T-helper 1 cell treated with Interleukin-12 subunit alpha and Interleukin-12 subunit beta and Interleukin-4 antibody, amounts not matched to agents 30 μg/mL and 1 μg/mL, for 36 hours (primary cell): ENCODE results near the gene ERBB4.

ENCODE experiments used
- H3K27ac Mint-ChIP-seq: one replicate; pipeline ENCODE4 v1.8.0; 2021; ENCODE audit warnings: mild to moderate bottlenecking, mixed read lengths
- H3K27me3 Mint-ChIP-seq: one replicate; pipeline ENCODE4 v1.8.0; 2021; ENCODE audit warnings: low read depth, mixed read lengths
- H3K36me3 Mint-ChIP-seq: one replicate; pipeline ENCODE4 v1.8.0; 2021; ENCODE audit warnings: low read depth, mixed read lengths
- H3K4me1 Mint-ChIP-seq: one replicate; pipeline ENCODE4 v1.8.0; 2021; ENCODE audit warnings: low read depth, mixed read lengths
- H3K4me3 Mint-ChIP-seq: one replicate; pipeline ENCODE4 v1.8.0; 2021; ENCODE audit warnings: mild to moderate bottlenecking, moderate library complexity, mixed read lengths
- H3K9me3 Mint-ChIP-seq: one replicate; pipeline ENCODE4 v1.8.0; 2021; ENCODE audit warnings: mixed read lengths

The ERBB4 gene

GRCh38 chr2:212294816-212295215, 243.8 kb downstream of the ERBB4 start:
- Mint-ChIP-seq H3K4me1 (no peaks in the 10 kb centered on the region), H3K9me3 (no peaks in the 10 kb centered on the region), H3K36me3 (no peaks in the 10 kb centered on the region), H3K27ac (no peak overlapping the region), H3K4me3 (no peak overlapping the region), H3K27me3 (no peaks in the 10 kb centered on the region)

GRCh38 chr2:212289301-212289700, 249.3 kb downstream of the ERBB4 start:
- H3K27ac Mint-ChIP-seq = no peak overlapping the region
- no peak overlapping the region for H3K4me3 Mint-ChIP-seq
- no peaks in the 10 kb centered on the region for H3K4me1 Mint-ChIP-seq
- H3K36me3 Mint-ChIP-seq = no peaks in the 10 kb centered on the region
- H3K9me3 Mint-ChIP-seq = no peaks in the 10 kb centered on the region
- no peaks in the 10 kb centered on the region for H3K27me3 Mint-ChIP-seq

GRCh38 chr2:212288308-212288707, 250.3 kb downstream of the ERBB4 start:
- Mint-ChIP-seq H3K9me3 (no peaks in the 10 kb centered on the region), H3K27me3 (no peaks in the 10 kb centered on the region), H3K4me3 (no peak overlapping the region), H3K27ac (no peak overlapping the region), H3K4me1 (no peaks in the 10 kb centered on the region), H3K36me3 (no peaks in the 10 kb centered on the region)

DNA sequence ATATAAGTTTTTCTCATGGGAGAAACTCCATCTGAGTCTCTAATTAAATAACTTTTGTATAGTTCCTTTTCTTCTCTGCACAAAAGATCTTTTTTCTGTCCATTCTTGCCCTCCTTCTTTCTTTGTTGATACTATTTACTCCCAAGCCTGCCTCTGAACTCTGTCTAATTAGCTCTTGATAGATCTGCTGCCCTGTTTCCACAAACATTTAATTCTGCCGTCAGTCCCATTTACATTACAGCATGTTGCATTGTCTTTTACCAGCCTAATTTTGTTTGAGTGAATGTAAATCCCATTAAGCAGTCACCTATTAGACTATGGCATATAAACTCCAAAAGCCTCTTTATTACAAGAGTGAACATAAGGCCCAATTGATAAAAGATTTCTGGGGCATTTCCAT, 254.4 kb downstream of the ERBB4 start:
- no peak overlapping the region for H3K27ac Mint-ChIP-seq
- no peaks in the 10 kb centered on the region for H3K9me3 Mint-ChIP-seq
- H3K36me3 Mint-ChIP-seq = no peaks in the 10 kb centered on the region
- no peaks in the 10 kb centered on the region for H3K27me3 Mint-ChIP-seq
- H3K4me3 Mint-ChIP-seq = no peak overlapping the region
- no peaks in the 10 kb centered on the region for H3K4me1 Mint-ChIP-seq

DNA sequence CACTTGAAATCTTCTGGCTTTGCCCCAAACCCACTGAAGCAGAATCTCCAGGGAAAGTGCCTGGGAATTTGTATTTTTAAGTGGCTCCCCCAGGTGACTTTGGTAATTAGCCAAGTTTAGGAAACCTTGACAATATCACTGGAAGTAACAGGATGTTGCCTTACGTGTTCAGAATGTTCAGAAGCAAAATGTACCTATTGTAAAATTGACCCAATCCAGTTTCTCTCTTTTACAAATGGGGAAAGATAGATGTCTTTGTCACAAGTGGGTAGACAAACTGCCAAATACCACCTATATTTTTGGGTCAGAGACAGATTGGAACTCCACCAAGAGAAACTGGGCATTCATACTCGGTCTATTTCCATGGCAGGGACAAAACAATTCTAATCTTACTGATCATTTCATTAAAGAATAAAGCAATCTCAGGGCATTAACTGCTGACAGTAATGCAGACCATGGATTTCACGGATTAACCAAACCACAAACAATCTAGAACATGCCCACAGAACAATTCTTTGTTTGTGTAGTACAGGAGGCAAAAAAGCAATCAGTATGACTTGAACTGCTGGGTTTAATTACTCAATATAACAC, 255.8 kb downstream of the ERBB4 start:
- H3K27ac Mint-ChIP-seq = no peak overlapping the region
- no peak overlapping the region for H3K4me3 Mint-ChIP-seq
- no peaks in the 10 kb centered on the region for H3K9me3 Mint-ChIP-seq
- no peaks in the 10 kb centered on the region for H3K36me3 Mint-ChIP-seq
- H3K27me3 Mint-ChIP-seq = no peaks in the 10 kb centered on the region
- H3K4me1 Mint-ChIP-seq = no peaks in the 10 kb centered on the region

- Mint-ChIP-seq H3K9me3 (no peaks in the 10 kb centered on the region), H3K36me3 (no peaks in the 10 kb centered on the region), H3K27ac (no peak overlapping the region), H3K4me1 (no peaks in the 10 kb centered on the region), H3K4me3 (no peak overlapping the region), H3K27me3 (no peaks in the 10 kb centered on the region)
Observed at GRCh38 chr2:212276813-212277212, 261.8 kb downstream of the ERBB4 start.

DNA sequence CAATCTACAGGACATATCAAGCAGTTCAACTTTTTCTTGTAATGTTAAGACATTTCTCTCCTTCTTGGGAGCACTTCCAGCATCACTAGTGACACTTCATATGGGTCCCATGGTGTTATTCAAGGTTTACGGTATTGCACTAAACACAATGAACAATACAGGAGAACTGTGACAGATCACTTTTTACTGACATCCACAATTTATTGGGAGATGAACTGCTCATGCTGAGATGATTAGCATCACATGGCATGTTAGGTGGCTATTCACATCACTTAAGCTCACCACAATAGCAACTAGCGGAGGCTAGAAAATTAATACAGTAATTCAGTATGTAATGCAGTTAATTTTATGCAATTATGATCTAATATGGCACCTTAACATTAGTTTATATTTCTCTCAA, 264.4 kb downstream of the ERBB4 start:
- Mint-ChIP-seq H3K36me3 (no peaks in the 10 kb centered on the region), H3K27ac (no peak overlapping the region), H3K27me3 (no peaks in the 10 kb centered on the region), H3K9me3 (no peaks in the 10 kb centered on the region), H3K4me1 (no peaks in the 10 kb centered on the region), H3K4me3 (no peak overlapping the region)

DNA sequence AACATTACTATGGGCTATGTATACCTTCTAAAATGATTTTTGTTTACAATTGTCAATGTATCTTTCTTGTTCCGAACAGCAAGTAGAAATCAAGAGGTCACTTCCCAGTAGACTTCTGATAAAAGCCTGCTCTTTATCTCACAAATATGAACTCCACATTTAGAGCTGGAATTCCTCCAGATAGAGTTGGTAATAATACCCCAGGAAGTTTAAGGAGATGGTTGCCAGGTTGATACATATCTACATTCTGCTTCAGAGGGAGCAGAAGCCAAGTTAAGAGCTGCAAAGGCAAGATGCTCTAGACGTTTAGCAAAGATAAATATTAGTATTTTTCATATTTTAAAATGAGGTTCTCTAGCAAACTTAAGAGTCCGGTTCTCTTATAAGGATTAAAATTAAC, 267.0 kb downstream of the ERBB4 start:
- Mint-ChIP-seq H3K4me3 (no peak overlapping the region), H3K4me1 (no peaks in the 10 kb centered on the region), H3K27me3 (no peaks in the 10 kb centered on the region), H3K27ac (no peak overlapping the region), H3K9me3 (no peaks in the 10 kb centered on the region), H3K36me3 (no peaks in the 10 kb centered on the region)

DNA sequence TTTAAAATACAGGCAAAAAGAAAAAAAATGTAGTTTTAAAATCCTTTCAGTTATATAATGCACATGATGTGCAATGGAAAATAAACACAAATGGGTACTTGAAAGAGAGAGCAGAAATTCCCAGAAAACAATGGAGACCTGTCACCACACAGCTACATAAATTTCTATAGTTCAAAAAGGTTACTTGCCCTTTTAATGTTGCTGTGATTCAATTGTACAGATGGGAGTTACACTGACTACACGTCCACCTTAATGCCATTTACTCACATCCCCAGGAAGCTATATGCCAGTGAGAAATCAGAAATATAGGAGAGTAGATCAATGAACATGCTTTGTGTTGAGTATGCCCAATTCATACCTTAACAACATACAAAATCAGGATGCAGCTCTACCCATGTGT, 269.6 kb downstream of the ERBB4 start:
- H3K36me3 Mint-ChIP-seq = no peaks in the 10 kb centered on the region

GRCh38 chr2:212266297-212266696, 272.3 kb downstream of the ERBB4 start:
- no peaks in the 10 kb centered on the region for H3K36me3 Mint-ChIP-seq
- no peak overlapping the region for H3K4me3 Mint-ChIP-seq
- H3K27me3 Mint-ChIP-seq = no peaks in the 10 kb centered on the region
- no peak overlapping the region for H3K27ac Mint-ChIP-seq
- H3K9me3 Mint-ChIP-seq = no peaks in the 10 kb centered on the region
- no peaks in the 10 kb centered on the region for H3K4me1 Mint-ChIP-seq

More for the DNA sequence above, 269.6 kb downstream of the ERBB4 start:
- Mint-ChIP-seq H3K27ac (no peak overlapping the region), H3K9me3 (no peaks in the 10 kb centered on the region), H3K4me3 (no peak overlapping the region), H3K4me1 (no peaks in the 10 kb centered on the region), H3K27me3 (no peaks in the 10 kb centered on the region)

- Mint-ChIP-seq H3K4me1 (no peaks in the 10 kb centered on the region), H3K4me3 (no peak overlapping the region), H3K27me3 (no peaks in the 10 kb centered on the region), H3K9me3 (no peaks in the 10 kb centered on the region), H3K27ac (no peak overlapping the region), H3K36me3 (no peaks in the 10 kb centered on the region)
Observed at GRCh38 chr2:212265777-212266176, 272.8 kb downstream of the ERBB4 start.

- Mint-ChIP-seq H3K4me3 (no peak overlapping the region), H3K4me1 (no peaks in the 10 kb centered on the region), H3K36me3 (no peaks in the 10 kb centered on the region), H3K27me3 (no peaks in the 10 kb centered on the region), H3K9me3 (no peaks in the 10 kb centered on the region), H3K27ac (no peak overlapping the region)
Observed at GRCh38 chr2:212264187-212264586, 274.4 kb downstream of the ERBB4 start.

DNA sequence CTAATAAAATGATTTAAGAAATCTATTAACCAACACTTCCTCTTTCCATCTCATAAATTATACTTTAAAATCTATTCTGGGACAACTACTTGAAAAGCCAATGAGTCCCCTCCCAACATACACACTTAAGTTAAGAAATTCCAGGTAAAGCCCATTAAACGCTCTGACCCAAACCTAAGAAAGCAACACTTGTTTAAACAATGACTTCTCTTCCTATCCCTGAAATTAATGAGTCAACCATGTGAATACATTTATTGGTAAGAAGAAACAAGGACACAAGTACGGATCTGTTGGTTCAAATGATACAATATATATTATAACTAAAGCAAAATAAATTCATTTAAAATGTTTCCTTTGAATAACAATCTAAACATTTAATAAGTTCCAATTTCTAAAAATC, 279.4 kb downstream of the ERBB4 start:
- Mint-ChIP-seq H3K4me3 (no peak overlapping the region), H3K4me1 (no peaks in the 10 kb centered on the region), H3K27me3 (no peaks in the 10 kb centered on the region)

DNA sequence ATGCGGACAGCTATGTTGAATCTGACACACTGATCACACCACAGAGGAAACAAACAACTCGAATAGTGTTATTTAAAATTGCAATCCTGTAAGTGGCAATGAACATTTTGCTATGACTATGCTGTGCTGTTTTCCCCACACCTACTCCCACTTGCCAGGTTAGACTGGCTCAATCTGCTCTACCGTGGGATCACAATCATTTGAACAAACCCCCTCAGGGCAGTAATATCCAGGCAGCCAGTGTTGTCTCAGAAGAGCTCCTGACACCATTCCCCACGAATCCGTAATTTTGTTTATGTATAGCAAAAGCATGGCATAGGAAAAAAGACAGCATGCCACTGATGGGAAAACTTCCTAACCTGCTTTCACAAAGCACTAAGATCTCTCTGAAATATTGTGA, 284.3 kb downstream of the ERBB4 start:
- H3K27ac Mint-ChIP-seq = no peak overlapping the region
- H3K27me3 Mint-ChIP-seq = no peaks in the 10 kb centered on the region
- no peaks in the 10 kb centered on the region for H3K4me1 Mint-ChIP-seq
- H3K4me3 Mint-ChIP-seq = no peak overlapping the region
- H3K36me3 Mint-ChIP-seq = no peaks in the 10 kb centered on the region
- no peaks in the 10 kb centered on the region for H3K9me3 Mint-ChIP-seq

More for the DNA sequence above, 279.4 kb downstream of the ERBB4 start:
- Mint-ChIP-seq H3K36me3 (no peaks in the 10 kb centered on the region), H3K9me3 (no peaks in the 10 kb centered on the region), H3K27ac (no peak overlapping the region)

- H3K9me3 Mint-ChIP-seq = no peaks in the 10 kb centered on the region
- H3K4me1 Mint-ChIP-seq = no peaks in the 10 kb centered on the region
- no peaks in the 10 kb centered on the region for H3K27me3 Mint-ChIP-seq
- H3K27ac Mint-ChIP-seq = no peak overlapping the region
- no peak overlapping the region for H3K4me3 Mint-ChIP-seq
- H3K36me3 Mint-ChIP-seq = no peaks in the 10 kb centered on the region
Observed at GRCh38 chr2:212249451-212249850, 289.2 kb downstream of the ERBB4 start.

GRCh38 chr2:212245880-212246279, 292.7 kb downstream of the ERBB4 start:
- H3K9me3 Mint-ChIP-seq = no peaks in the 10 kb centered on the region
- H3K27ac Mint-ChIP-seq = no peak overlapping the region
- H3K27me3 Mint-ChIP-seq = no peaks in the 10 kb centered on the region
- no peaks in the 10 kb centered on the region for H3K4me1 Mint-ChIP-seq
- no peak overlapping the region for H3K4me3 Mint-ChIP-seq
- H3K36me3 Mint-ChIP-seq = no peaks in the 10 kb centered on the region
